B cell (primary cell): ENCODE data around the gene PTPMT1. TPM values are rescaled to one million over a fixed set of nuclear protein-coding genes. Genes with fewer than 3 reads are reported as not detected.
A peak's percentile ranks its signal among the peaks of the same experiment; 100 is the strongest.

ENCODE experiments used
- ATAC-seq: fragments of 200-7000 bp; cut with Tn5 transposase; one replicate; pipeline ENCODE4 v1.10.0; 2021; ENCODE audit warnings: low read depth, mild to moderate bottlenecking, moderate number of reproducible peaks, moderate library complexity
- CTCF ChIA-PET: fragments of 350-600 bp; sonication (Branson Sonifier 250); formaldehyde crosslinking; loops from one replicate; lab custom pipeline; 2021; ENCODE audit warnings: antibody characterized with exemption, inconsistent platforms; lab: Charles Lee
- POLR2A ChIA-PET: fragments of 350-600 bp; sonication (Branson Sonifier 250); formaldehyde crosslinking; loops from one replicate; lab custom pipeline; 2021; ENCODE audit warnings: antibody characterized with exemption; lab: Charles Lee
- DNase-seq: peaks from one replicate; pipeline ENCODE4 v3.0.0; 2013
- H2AFZ ChIP-seq: 2 replicates; pipeline ENCODE4 v1.6.1; 2012; ENCODE audit warnings: mild to moderate bottlenecking, low read depth, low read length; ENCODE audit not compliant: insufficient read depth, poor library complexity, severe bottlenecking
- H3K27ac ChIP-seq, 2 donors: 1 replicate in 1 of 2; 2 replicates in 1 of 2; pipeline ENCODE4 v1.5.1; 2012 to 2013; ENCODE audit warnings: low read length in 2 of 2, mild to moderate bottlenecking in 2 of 2, moderate library complexity in 1 of 2
- H3K27me3 ChIP-seq, 4 experiments: fragments of 200-600 bp in 1 of 4; sonication (generic) in 1 of 4; replicated peaks in 1 of 4; 1 replicate in 2 of 4; 2 replicates in 2 of 4; pipeline versions ENCODE4 v1.6.1 to v1.7.0; 2013 to 2016; ENCODE audit warnings: low read length in 3 of 4, mild to moderate bottlenecking in 2 of 4, mixed read lengths in 1 of 4, moderate library complexity in 1 of 4; ENCODE audit not compliant: insufficient read depth in 4 of 4, control insufficient read depth in 3 of 4; ENCODE audit errors: control extremely low read depth in 1 of 4
- H3K36me3 ChIP-seq, 2 experiments: replicated peaks in 1 of 2; 1 replicate in 1 of 2; 2 replicates in 1 of 2; pipeline versions ENCODE4 v1.6.1 to v1.7.1; 2013; ENCODE audit warnings: low read length in 1 of 2; ENCODE audit not compliant: insufficient read depth in 2 of 2, control insufficient read depth in 1 of 2; ENCODE audit errors: control extremely low read depth in 1 of 2, extremely low read depth in 1 of 2
- H3K4me1 ChIP-seq, 2 donors: fragments of 200-600 bp in 1 of 2; sonication (generic) in 1 of 2; 1 replicate in 1 of 2; 2 replicates in 1 of 2; pipeline versions ENCODE4 v1.5.1 to v1.6.1; 2013 to 2017; ENCODE audit warnings: low read length in 2 of 2; ENCODE audit not compliant: control insufficient read depth in 2 of 2, insufficient read depth in 2 of 2
- H3K4me2 ChIP-seq: replicated peaks from 2 replicates; pipeline ENCODE3; 2012; ENCODE audit warnings: mild to moderate bottlenecking, low read depth, low read length; ENCODE audit not compliant: poor library complexity, severe bottlenecking
- H3K4me3 ChIP-seq, 5 experiments: fragments of 200-600 bp in 1 of 5; sonication (generic) in 1 of 5; 1 replicate in 3 of 5; 2 replicates in 2 of 5; pipeline versions ENCODE4 v1.5.1 to v1.7.0; 2011 to 2016; ENCODE audit warnings: low read length in 4 of 5, mild to moderate bottlenecking in 4 of 5, low read depth in 2 of 5, control low read depth in 1 of 5, moderate library complexity in 1 of 5; ENCODE audit not compliant: insufficient read depth in 1 of 5; ENCODE audit errors: control extremely low read depth in 1 of 5, extremely low read depth in 1 of 5
- H3K79me2 ChIP-seq: fragments of 200-600 bp; sonication (generic); one replicate; pipeline ENCODE4 v1.6.0; 2016; ENCODE audit warnings: low read length; ENCODE audit not compliant: control insufficient read depth, insufficient read depth
- H3K9ac ChIP-seq: fragments of 200-600 bp; sonication (generic); 2 replicates; pipeline ENCODE4 v1.6.1; 2017; ENCODE audit warnings: mild to moderate bottlenecking, low read length, moderate library complexity
- H3K9me3 ChIP-seq, 3 donors: one replicate each; pipeline versions ENCODE4 v1.6.1 to v1.7.1; 2013; ENCODE audit warnings: low read length in 2 of 3; ENCODE audit not compliant: control insufficient read depth in 2 of 3, insufficient read depth in 1 of 3; ENCODE audit errors: control extremely low read depth in 1 of 3
- H4K20me1 ChIP-seq: 2 replicates; pipeline ENCODE4 v1.6.0; 2012; ENCODE audit warnings: mild to moderate bottlenecking, low read length; ENCODE audit not compliant: insufficient read depth, control insufficient read depth, poor library complexity, severe bottlenecking
- H3K27ac Mint-ChIP-seq: one replicate; pipeline ENCODE4 v1.8.0; 2021; ENCODE audit warnings: mixed read lengths
- H3K27me3 Mint-ChIP-seq: one replicate; pipeline ENCODE4 v1.8.0; 2021; ENCODE audit warnings: mixed read lengths
- H3K4me1 Mint-ChIP-seq: one replicate; pipeline ENCODE4 v1.8.0; 2021; ENCODE audit warnings: mixed read lengths
- H3K4me3 Mint-ChIP-seq: one replicate; pipeline ENCODE4 v1.8.0; 2021; ENCODE audit warnings: mixed read lengths
- H3K9me3 Mint-ChIP-seq: one replicate; pipeline ENCODE4 v1.8.0; 2022; ENCODE audit warnings: mixed read lengths; ENCODE audit not compliant: insufficient read depth
- EZH2 ChIP-seq: IDR thresholded peaks from 2 replicates; pipeline ENCODE4 v1.6.1; 2012; ENCODE audit warnings: borderline replicate concordance, low read depth, mild to moderate bottlenecking, moderate library complexity, low read length; ENCODE audit not compliant: insufficient read depth, poor library complexity, severe bottlenecking
- WGBS: methylation state at CpG from one replicate; pipeline ENCODE4 v1.1.5; 2013; ENCODE audit warnings: missing lambda C conversion rate; ENCODE audit not compliant: insufficient coverage; 5-methylcytosine and 5-hydroxymethylcytosine counted together
- intact Hi-C: fragments of 100-400 bp; cut with micrococcal nuclease; formaldehyde crosslinking; loops from one replicate; pipeline ENCODE4 v1.10.0; 2022
- polyA plus RNA-seq: library from polyadenylated mRNA; depleted of rRNA; stranded (reverse); fragments of >200 nt; gene quantifications from 2 replicates; pipeline ENCODE4 v1.2.3, GENCODE V29; 2012
- total RNA-seq, 2 donors: library from RNA; stranded (reverse); fragments of 120-200 nt in 1 of 2; gene quantifications; 1 replicate in 1 of 2; 2 replicates in 1 of 2; pipeline versions ENCODE4 v1.2.3 to v1.2.4, GENCODE V29; 2013 to 2022
- TF ChIP-seq, protein P1 (sequence below): fragments of 200-600 bp; IDR thresholded peaks from one replicate; pipeline ENCODE4 v1.8.0; 2022; ENCODE audit warnings: antibody characterized with exemption, mild to moderate bottlenecking

Gene PTPMT1
- total and polyA plus RNA-seq, 2 donors (not counting 1 experiment from before 2014, with no cell fraction given): 20.8 to 35.7 TPM

DNA sequence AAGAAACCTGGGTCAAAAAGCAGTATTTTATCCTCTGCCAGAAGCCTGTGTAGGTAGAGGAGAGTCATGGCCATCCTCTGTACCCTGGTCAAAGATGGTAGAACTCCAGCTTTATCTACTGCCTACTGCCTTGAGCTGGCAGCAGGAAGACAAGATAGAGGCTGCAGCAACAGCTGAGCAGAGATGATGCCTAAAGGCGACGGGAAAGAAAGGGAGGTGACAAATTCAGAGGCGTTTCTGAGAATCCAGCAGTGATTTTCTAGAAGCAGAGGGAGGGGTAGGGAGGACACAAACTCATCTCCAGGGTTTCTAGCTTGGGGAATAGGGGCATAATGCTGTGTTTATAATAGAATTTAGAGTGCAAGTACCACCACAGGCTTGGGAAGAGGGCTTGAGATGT is 44.3 kb downstream of the PTPMT1 start:
- H3K27me3 ChIP-seq: no peaks in the 10 kb centered on the region
- H3K4me3 Mint-ChIP-seq: no peak overlapping the region
- no peaks in the 10 kb centered on the region for H4K20me1 ChIP-seq
- H3K4me3 ChIP-seq: no peak overlapping the region
- no peak for ATAC-seq
- TF ChIP-seq EZH2: no peak
- TF ChIP-seq, protein P1, sequence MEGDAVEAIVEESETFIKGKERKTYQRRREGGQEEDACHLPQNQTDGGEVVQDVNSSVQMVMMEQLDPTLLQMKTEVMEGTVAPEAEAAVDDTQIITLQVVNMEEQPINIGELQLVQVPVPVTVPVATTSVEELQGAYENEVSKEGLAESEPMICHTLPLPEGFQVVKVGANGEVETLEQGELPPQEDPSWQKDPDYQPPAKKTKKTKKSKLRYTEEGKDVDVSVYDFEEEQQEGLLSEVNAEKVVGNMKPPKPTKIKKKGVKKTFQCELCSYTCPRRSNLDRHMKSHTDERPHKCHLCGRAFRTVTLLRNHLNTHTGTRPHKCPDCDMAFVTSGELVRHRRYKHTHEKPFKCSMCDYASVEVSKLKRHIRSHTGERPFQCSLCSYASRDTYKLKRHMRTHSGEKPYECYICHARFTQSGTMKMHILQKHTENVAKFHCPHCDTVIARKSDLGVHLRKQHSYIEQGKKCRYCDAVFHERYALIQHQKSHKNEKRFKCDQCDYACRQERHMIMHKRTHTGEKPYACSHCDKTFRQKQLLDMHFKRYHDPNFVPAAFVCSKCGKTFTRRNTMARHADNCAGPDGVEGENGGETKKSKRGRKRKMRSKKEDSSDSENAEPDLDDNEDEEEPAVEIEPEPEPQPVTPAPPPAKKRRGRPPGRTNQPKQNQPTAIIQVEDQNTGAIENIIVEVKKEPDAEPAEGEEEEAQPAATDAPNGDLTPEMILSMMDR: no peak
- H3K9ac ChIP-seq: no peak overlapping the region
- WGBS: 87% methylated on average over 3 of the region's 3 CpGs
- POLR2A ChIA-PET: no interaction called here
- no peaks in the 10 kb centered on the region for H3K9me3 ChIP-seq
- no peak overlapping the region for H2AFZ ChIP-seq
- no peaks in the 10 kb centered on the region for H3K27me3 Mint-ChIP-seq
- H3K36me3 ChIP-seq: peaks cover 0 to 4% of the 10 kb centered on the region in 2 experiments
- intact Hi-C loops: no loop called here
- CTCF ChIA-PET: no interaction called here
- H3K27ac ChIP-seq: no peak overlapping the region
- peaks cover 12 to 16% of the 10 kb centered on the region in 2 donors for H3K4me1 ChIP-seq
- H3K4me1 Mint-ChIP-seq: peaks cover 15% of the 10 kb centered on the region
- no peak overlapping the region for H3K4me2 ChIP-seq
- no peaks in the 10 kb centered on the region for H3K9me3 Mint-ChIP-seq
- no peak overlapping the region for H3K27ac Mint-ChIP-seq
- H3K79me2 ChIP-seq: no peaks in the 10 kb centered on the region
- no peak for DNase-seq

DNA sequence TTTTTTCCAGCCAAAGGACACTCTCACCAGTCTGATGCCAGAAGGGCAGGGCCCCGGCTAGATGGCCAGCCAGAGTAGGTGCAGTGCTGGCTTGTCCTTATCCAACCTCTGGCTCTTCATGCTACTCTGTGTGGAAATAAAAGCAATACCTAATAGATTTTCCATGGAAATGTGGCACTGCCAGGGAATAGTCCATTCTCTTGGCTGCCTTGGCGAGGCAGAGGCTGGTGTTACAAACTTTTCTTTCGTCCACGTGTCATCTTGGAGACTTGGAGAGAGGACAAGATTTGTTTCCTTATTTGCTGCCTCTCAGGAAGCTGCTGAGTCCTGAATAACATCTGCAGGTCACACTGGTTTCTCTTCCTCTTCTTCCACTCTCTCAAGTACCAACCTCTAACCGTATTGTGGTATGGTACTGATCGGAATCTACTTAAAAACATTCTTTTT is 46.0 kb downstream of the PTPMT1 start:
- peak; percentile 88 for ATAC-seq

More for the DNA sequence above, 46.0 kb downstream of the PTPMT1 start:
- ChIA-PET POLR2A (no interaction called here), CTCF (no interaction called here)
- 16% methylated on average over 3 of the region's 6 CpGs for WGBS
- no peak for TF ChIP-seq EZH2
- TF ChIP-seq, protein P1: no peak
- no peaks in the 10 kb centered on the region for H3K27me3 ChIP-seq
- peak overlapping the region; percentile 15 for H3K9ac ChIP-seq
- H2AFZ ChIP-seq: peak overlapping the region; percentile 12
- no peaks in the 10 kb centered on the region for H3K27me3 Mint-ChIP-seq
- H3K4me3 Mint-ChIP-seq: peak overlapping the region; percentile 65
- intact Hi-C loops: no loop called here
- no peaks in the 10 kb centered on the region for H3K36me3 ChIP-seq
- H4K20me1 ChIP-seq: no peaks in the 10 kb centered on the region
- H3K79me2 ChIP-seq: no peaks in the 10 kb centered on the region
- peak overlapping the region in 1 of 2 donors; percentile 50 for H3K27ac ChIP-seq
- peaks cover 12 to 16% of the 10 kb centered on the region in 2 donors for H3K4me1 ChIP-seq
- H3K27ac Mint-ChIP-seq: peak overlapping the region; percentile 33
- no peaks in the 10 kb centered on the region for H3K9me3 Mint-ChIP-seq
- H3K9me3 ChIP-seq: no peaks in the 10 kb centered on the region
- H3K4me3 ChIP-seq: peak overlapping the region in 1 of 5 experiments; percentile 22
- DNase-seq: peak; percentile 65
- peak overlapping the region; percentile 53 for H3K4me2 ChIP-seq
- H3K4me1 Mint-ChIP-seq: peaks cover 15% of the 10 kb centered on the region
